Measurements from ENCODE around the gene SLMAP.

GRCh38 chr3:57972531-57973111 lies 216.5 kb downstream of the SLMAP start:
- no peak for TF ChIP-seq POLR2AphosphoS5 (IDR thresholded peaks at IDR 0.05; ENCODE audit: borderline replicate concordance, low read depth, low read length)
- no peak for TF ChIP-seq EZH2 (IDR thresholded peaks at IDR 0.05)
